Endodermal cell (in vitro differentiated cells): ENCODE data around the gene HMOX1. TPM values are rescaled to one million over a fixed set of nuclear protein-coding genes. Genes with fewer than 3 reads are reported as not detected.
A peak's percentile ranks its signal among the peaks of the same experiment; 100 is the strongest.

Experiments
- DNase-seq: peaks from one replicate; pipeline ENCODE4 v3.0.0-alpha.2; 2017
- H3K27ac ChIP-seq: 2 replicates; pipeline ENCODE4 v1.5.1; 2013; ENCODE audit warnings: mild to moderate bottlenecking, low read depth, low read length, moderate library complexity
- H3K27me3 ChIP-seq: 2 replicates; pipeline ENCODE4 v1.6.1; 2013; ENCODE audit warnings: mild to moderate bottlenecking, low read length, moderate library complexity; ENCODE audit not compliant: insufficient read depth, control insufficient read depth, poor library complexity, severe bottlenecking
- H3K36me3 ChIP-seq: 2 replicates; pipeline ENCODE4 v1.7.0; 2013; ENCODE audit warnings: mild to moderate bottlenecking, low read length, moderate library complexity; ENCODE audit not compliant: control insufficient read depth, insufficient read depth
- H3K4me1 ChIP-seq: one replicate; pipeline ENCODE4 v1.7.0; 2013; ENCODE audit warnings: low read length; ENCODE audit not compliant: control insufficient read depth, insufficient read depth
- H3K4me3 ChIP-seq: 2 replicates; pipeline ENCODE4 v1.5.1; 2013; ENCODE audit warnings: mild to moderate bottlenecking, low read length, moderate library complexity
- H3K9ac ChIP-seq: 2 replicates; pipeline ENCODE4 v1.6.1; 2013; ENCODE audit warnings: mild to moderate bottlenecking, low read length, moderate library complexity; ENCODE audit not compliant: poor library complexity, severe bottlenecking; ENCODE audit errors: extremely low read depth
- H3K9me3 ChIP-seq: 2 replicates; pipeline ENCODE4 v1.6.1; 2013; ENCODE audit warnings: mild to moderate bottlenecking, low read length, moderate library complexity; ENCODE audit not compliant: control insufficient read depth
- H3K27ac Mint-ChIP-seq: 2 replicates; pipeline ENCODE4 v1.8.0; 2020; ENCODE audit warnings: mixed read lengths
- H3K27me3 Mint-ChIP-seq: 2 replicates; pipeline ENCODE4 v1.8.0; 2021; ENCODE audit warnings: mild to moderate bottlenecking, mixed read lengths; ENCODE audit not compliant: insufficient read depth
- H3K36me3 Mint-ChIP-seq: 2 replicates; pipeline ENCODE4 v1.8.0; 2020; ENCODE audit warnings: low read depth, mixed read lengths
- H3K4me1 Mint-ChIP-seq: 2 replicates; pipeline ENCODE4 v1.8.0; 2020; ENCODE audit warnings: mixed read lengths
- H3K4me3 Mint-ChIP-seq: 2 replicates; pipeline ENCODE4 v1.8.0; 2020; ENCODE audit warnings: mild to moderate bottlenecking, moderate library complexity, mixed read lengths
- H3K9me3 Mint-ChIP-seq: 2 replicates; pipeline ENCODE4 v1.8.0; 2020; ENCODE audit warnings: mild to moderate bottlenecking, mixed read lengths
- CTCF ChIP-seq: fragments of 200-600 bp; sonication (generic); conservative IDR thresholded peaks from 2 replicates; pipeline ENCODE4 v1.5.0; 2021; ENCODE audit warnings: antibody characterized with exemption, mild to moderate bottlenecking
- WGBS, 2 experiments: methylation state at CpG; one replicate each; pipeline versions ENCODE4 v1.1.5 to v1.1.7; 2013; ENCODE audit warnings: missing lambda C conversion rate in 2 of 2, mixed read lengths in 1 of 2; ENCODE audit not compliant: insufficient coverage in 1 of 2, insufficient read length in 1 of 2; 5-methylcytosine and 5-hydroxymethylcytosine counted together
- total RNA-seq, 2 donors: library from RNA; stranded (reverse); fragmentation: NEBNext Ultra II Directional in 1 of 2; extraction: Animal tissue kit (Norgen Biotek cat#: 25700) in 1 of 2; gene quantifications; 2 replicates in 1 of 2; 3 replicates in 1 of 2; pipeline ENCODE4 v1.2.1, GENCODE V29; 2021

The HMOX1 gene
- total RNA-seq, 2 donors from 2014 or later: 11.4 to 21.6 TPM

DNA sequence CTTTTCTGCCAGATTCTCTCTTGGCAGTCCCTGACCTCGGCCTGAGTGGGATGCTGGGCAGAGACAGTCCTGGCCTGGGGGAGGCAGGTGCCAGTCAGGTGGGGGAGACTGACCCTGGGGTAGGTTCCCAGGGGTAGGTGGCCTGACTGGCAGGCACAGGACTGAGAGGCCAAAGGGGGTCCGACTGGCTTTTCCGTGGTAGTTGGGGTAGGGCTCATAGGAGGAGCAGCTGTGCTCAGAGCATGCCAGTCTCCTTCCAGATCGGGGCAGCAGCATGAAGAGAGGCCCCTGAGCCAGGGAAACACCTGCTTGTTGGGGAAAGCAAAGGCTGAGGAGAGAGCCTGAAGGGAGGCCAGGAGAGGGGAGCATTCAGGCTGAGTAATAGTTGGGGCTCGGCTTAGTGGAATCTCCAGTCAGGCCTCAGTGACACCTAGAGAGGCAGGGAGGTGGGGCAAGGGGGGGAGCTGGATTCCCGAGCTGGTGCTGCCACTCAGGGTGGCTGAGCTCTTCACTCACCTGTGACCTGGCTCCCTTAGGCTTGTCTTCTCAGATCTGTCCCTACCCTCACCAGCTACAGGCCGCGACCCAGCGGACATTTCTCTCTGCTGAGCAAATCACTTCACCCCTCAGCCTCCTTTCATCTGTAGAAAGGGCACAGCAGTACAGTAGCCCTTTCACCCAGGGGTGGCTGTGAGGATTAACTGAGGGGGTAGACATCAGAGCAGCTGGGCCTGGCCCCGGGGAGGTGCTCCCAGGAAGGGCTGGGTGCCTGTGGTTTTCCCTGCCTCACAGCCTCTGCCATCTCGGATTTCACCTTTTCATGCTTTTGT, 45.3 kb downstream of the HMOX1 start:
- Histone ChIP-seq H3K27ac (peak overlapping the region; percentile 66), H3K4me3 (no peak overlapping the region), H3K36me3 (peaks cover 62% of the 10 kb centered on the region), H3K4me1 (peaks cover 15% of the 10 kb centered on the region), H3K27me3 (no peaks in the 10 kb centered on the region), H3K9me3 (no peaks in the 10 kb centered on the region), H3K9ac (peak overlapping the region; percentile 25)
- H3K9me3 Mint-ChIP-seq: no peaks in the 10 kb centered on the region
- H3K27ac Mint-ChIP-seq: peak overlapping the region; percentile 78
- 74 to 81% methylated on average over 6 to 11 of the region's 11 CpGs for WGBS, 2 experiments
- no peak overlapping the region for H3K4me3 Mint-ChIP-seq
- peaks cover 42% of the 10 kb centered on the region for H3K36me3 Mint-ChIP-seq
- H3K27me3 Mint-ChIP-seq: no peaks in the 10 kb centered on the region
- peak; percentile 75 for DNase-seq
- peaks cover 15% of the 10 kb centered on the region for H3K4me1 Mint-ChIP-seq
- TF ChIP-seq CTCF: no peak

DNA sequence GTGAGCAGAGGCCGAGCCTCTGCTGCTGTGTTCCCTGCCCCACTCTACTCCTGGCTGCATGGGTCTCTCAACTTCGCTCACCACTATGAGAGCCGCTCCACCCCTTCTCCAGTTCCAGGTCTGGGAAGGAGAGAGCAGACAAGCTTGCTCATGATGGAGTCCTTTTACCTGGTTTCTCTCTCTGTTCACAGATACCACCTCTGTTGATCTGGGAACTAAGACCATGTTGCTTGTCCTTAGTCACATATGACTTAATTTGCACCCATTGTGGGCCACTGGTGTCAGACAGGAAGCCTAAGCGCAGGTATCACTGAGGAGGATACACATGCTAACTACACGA, 45.9 kb downstream of the HMOX1 start:
- Mint-ChIP-seq H3K27me3 (no peaks in the 10 kb centered on the region), H3K27ac (peak overlapping the region; percentile 78), H3K4me1 (peaks cover 15% of the 10 kb centered on the region), H3K9me3 (peaks cover under 1% of the 10 kb centered on the region), H3K4me3 (no peak overlapping the region), H3K36me3 (peaks cover 41% of the 10 kb centered on the region)
- Histone ChIP-seq H3K9ac (peak overlapping the region; percentile 25), H3K27me3 (no peaks in the 10 kb centered on the region), H3K27ac (peak overlapping the region; percentile 66), H3K4me1 (peaks cover 15% of the 10 kb centered on the region), H3K36me3 (peaks cover 62% of the 10 kb centered on the region), H3K4me3 (no peak overlapping the region), H3K9me3 (no peaks in the 10 kb centered on the region)
- TF ChIP-seq CTCF: no peak
- WGBS, 2 experiments: 74 to 88% methylated on average over 4 to 5 of the region's 5 CpGs
- no peak for DNase-seq

GRCh38 chr22:35430897-35431322, 50.0 kb downstream of the HMOX1 start:
- peaks cover 21% of the 10 kb centered on the region for H3K9me3 Mint-ChIP-seq
- no peaks in the 10 kb centered on the region for H3K27me3 Mint-ChIP-seq
- no peak overlapping the region for H3K4me3 Mint-ChIP-seq
- no peak overlapping the region for H3K27ac Mint-ChIP-seq
- peaks cover 25% of the 10 kb centered on the region for H3K9me3 ChIP-seq
- TF ChIP-seq CTCF: peak; percentile 96
- H3K4me3 ChIP-seq: no peak overlapping the region
- no peak overlapping the region for H3K9ac ChIP-seq
- no peak overlapping the region for H3K27ac ChIP-seq
- 57 to 85% methylated on average over 8 to 14 of the region's 14 CpGs for WGBS, 2 experiments
- H3K36me3 ChIP-seq: peaks cover 51% of the 10 kb centered on the region
- peak; percentile 96 for DNase-seq
- no peaks in the 10 kb centered on the region for H3K27me3 ChIP-seq
- H3K4me1 Mint-ChIP-seq: peaks cover 10% of the 10 kb centered on the region
- peaks cover 12% of the 10 kb centered on the region for H3K4me1 ChIP-seq
- H3K36me3 Mint-ChIP-seq: peaks cover 51% of the 10 kb centered on the region
